IMR-90 (cell line): ENCODE data around the gene TPSAB1. TPM values are rescaled to one million over a fixed set of nuclear protein-coding genes. Genes with fewer than 3 reads are reported as not detected.

Experiments used
- ATAC-seq: fragments of 200-7000 bp; cut with Tn5 transposase; 2 replicates; pipeline ENCODE4 v1.9.1; 2020; ENCODE audit warnings: low read depth, mild to moderate bottlenecking, moderate library complexity
- BruUV-seq: library from RNA; stranded (reverse); fragments of 400-500 nt; replicated peaks from 2 replicates; lab custom pipeline; 2021; lab: Mats Ljungman, UMichigan
- CTCF ChIA-PET: fragments of 300-600 bp; formaldehyde crosslinking; extraction: SDS; loops from one replicate; lab custom pipeline; 2021; ENCODE audit warnings: antibody characterized with exemption; lab: Yijun Ruan, JAX
- POLR2A ChIA-PET: fragments of 300-600 bp; sonication (Branson Sonifier 250); formaldehyde crosslinking; loops from one replicate; lab custom pipeline; 2022; ENCODE audit warnings: antibody characterized with exemption; ENCODE audit not compliant: unreplicated experiment; lab: Charles Lee
- DNase-seq: peaks from one replicate; pipeline ENCODE4 v3.0.0; 2013
- H2AFZ ChIP-seq: replicated peaks from 2 replicates; pipeline ENCODE3; 2013; ENCODE audit warnings: low read length, mild to moderate bottlenecking; ENCODE audit not compliant: poor library complexity
- H2AK5ac ChIP-seq: 2 replicates; pipeline ENCODE4 v1.6.1; 2013; ENCODE audit warnings: low read depth, low read length, inconsistent platforms
- H2AK9ac ChIP-seq: replicated peaks from 2 replicates; pipeline ENCODE3; 2013; ENCODE audit warnings: mild to moderate bottlenecking, low read depth, low read length, moderate library complexity; ENCODE audit not compliant: poor library complexity
- H2BK120ac ChIP-seq: 2 replicates; pipeline ENCODE4 v1.6.1; 2013; ENCODE audit warnings: low read depth, low read length, inconsistent platforms
- H2BK15ac ChIP-seq: 3 replicates; pipeline ENCODE4 v1.6.1; 2013; ENCODE audit warnings: low read depth, low read length, inconsistent platforms
- H2BK20ac ChIP-seq: 2 replicates; pipeline ENCODE4 v1.6.1; 2013; ENCODE audit warnings: low read depth, mild to moderate bottlenecking, inconsistent platforms, low read length, moderate library complexity
- H2BK5ac ChIP-seq: 2 replicates; pipeline ENCODE4 v1.6.1; 2013; ENCODE audit warnings: mild to moderate bottlenecking, low read depth, low read length, inconsistent platforms; ENCODE audit not compliant: poor library complexity, severe bottlenecking
- H3K14ac ChIP-seq: replicated peaks from 2 replicates; pipeline ENCODE4 v1.6.1; 2013; ENCODE audit warnings: low read depth, low read length, inconsistent platforms
- H3K18ac ChIP-seq: 2 replicates; pipeline ENCODE4 v1.6.1; 2013; ENCODE audit warnings: low read depth, low read length, control low read depth
- H3K23ac ChIP-seq: 2 replicates; pipeline ENCODE4 v1.6.1; 2013; ENCODE audit warnings: low read depth, low read length, inconsistent platforms
- H3K27ac ChIP-seq: 2 replicates; pipeline ENCODE4 v1.5.1; 2013; ENCODE audit warnings: mild to moderate bottlenecking, control low read depth, low read length; ENCODE audit not compliant: insufficient read depth
- H3K27me3 ChIP-seq: 2 replicates; pipeline ENCODE4 v1.6.1; 2013; ENCODE audit warnings: low read length; ENCODE audit not compliant: control insufficient read depth, insufficient read depth
- H3K36me3 ChIP-seq: 2 replicates; pipeline ENCODE4 v1.6.1; 2013; ENCODE audit warnings: low read length, mixed read lengths; ENCODE audit not compliant: control insufficient read depth, insufficient read depth
- H3K4ac ChIP-seq: 2 replicates; pipeline ENCODE4 v1.6.1; 2013; ENCODE audit warnings: low read depth, low read length, inconsistent platforms
- H3K4me1 ChIP-seq: 2 replicates; pipeline ENCODE4 v1.6.1; 2013; ENCODE audit warnings: low read length, mixed read lengths; ENCODE audit not compliant: control insufficient read depth, insufficient read depth
- H3K4me2 ChIP-seq: 2 replicates; pipeline ENCODE4 v1.6.1; 2013; ENCODE audit warnings: low read depth, mild to moderate bottlenecking, control low read depth, low read length, moderate library complexity
- H3K4me3 ChIP-seq: 2 replicates; pipeline ENCODE4 v1.5.1; 2013; ENCODE audit warnings: low read depth, mild to moderate bottlenecking, control low read depth, low read length, moderate library complexity; ENCODE audit not compliant: insufficient read depth
- H3K56ac ChIP-seq: 2 replicates; pipeline ENCODE4 v1.6.1; 2013; ENCODE audit warnings: low read length, inconsistent platforms; ENCODE audit not compliant: insufficient read depth; ENCODE audit errors: extremely low read depth
- H3K79me1 ChIP-seq, 2 experiments: 2 replicates each; pipeline ENCODE4 v1.6.1; 2013; ENCODE audit warnings: low read length in 2 of 2, inconsistent platforms in 1 of 2, low read depth in 1 of 2
- H3K9ac ChIP-seq: 2 replicates; pipeline ENCODE4 v1.6.1; 2013; ENCODE audit warnings: low read depth, low read length, control low read depth
- H3K9me1 ChIP-seq: 2 replicates; pipeline ENCODE4 v1.6.1; 2013; ENCODE audit warnings: low read length, inconsistent platforms; ENCODE audit not compliant: insufficient read depth
- H3K9me3 ChIP-seq: 2 replicates; pipeline ENCODE4 v1.6.1; 2013; ENCODE audit warnings: low read length; ENCODE audit not compliant: control insufficient read depth, insufficient read depth
- H4K20me1 ChIP-seq: 2 replicates; pipeline ENCODE4 v1.6.1; 2013; ENCODE audit warnings: low read length, inconsistent platforms; ENCODE audit not compliant: insufficient read depth
- H4K5ac ChIP-seq: 2 replicates; pipeline ENCODE4 v1.6.1; 2013; ENCODE audit warnings: mild to moderate bottlenecking, low read depth, low read length, control low read depth
- H4K8ac ChIP-seq, 2 experiments: 2 replicates each; pipeline ENCODE4 v1.6.1; 2013; ENCODE audit warnings: low read depth in 2 of 2, low read length in 2 of 2, control low read depth in 1 of 2, inconsistent platforms in 1 of 2
- H4K91ac ChIP-seq: 2 replicates; pipeline ENCODE4 v1.6.1; 2013; ENCODE audit warnings: low read depth, low read length, inconsistent platforms; ENCODE audit not compliant: insufficient read depth
- BHLHE40 ChIP-seq: fragments of 150-350 bp; IDR thresholded peaks from 2 replicates; pipeline ENCODE4 v1.6.1; 2016; ENCODE audit warnings: mild to moderate bottlenecking, low read depth, low read length
- CTCF ChIP-seq: conservative IDR thresholded peaks from 2 replicates; pipeline ENCODE4 v1.5.1; 2012; ENCODE audit warnings: mild to moderate bottlenecking, low read depth, low read length, improper control_type of control experiment
- ELK1 ChIP-seq: fragments of 150-350 bp; IDR thresholded peaks from 2 replicates; pipeline ENCODE4 v1.6.1; 2016; ENCODE audit warnings: low read depth, mild to moderate bottlenecking, low read length, moderate library complexity, borderline replicate concordance
- FOS ChIP-seq: fragments of 150-350 bp; IDR thresholded peaks from 2 replicates; pipeline ENCODE4 v1.6.1; 2016; ENCODE audit warnings: low read depth, low read length
- MAZ ChIP-seq: IDR thresholded peaks from 2 replicates; pipeline ENCODE4 v1.6.1; 2012; ENCODE audit warnings: low read depth, mild to moderate bottlenecking, low read length, improper control_type of control experiment, moderate library complexity, borderline replicate concordance
- RCOR1 ChIP-seq: IDR thresholded peaks from 2 replicates; pipeline ENCODE4 v1.6.1; 2012; ENCODE audit warnings: mild to moderate bottlenecking, low read length, improper control_type of control experiment; ENCODE audit not compliant: insufficient replicate concordance
- SMC3 ChIP-seq: fragments of 150-350 bp; IDR thresholded peaks from 2 replicates; pipeline ENCODE4 v1.6.1; 2016; ENCODE audit warnings: low read depth, mild to moderate bottlenecking, antibody characterized with exemption, low read length, moderate library complexity
- WGBS, 2 experiments: methylation state at CpG; one replicate each; pipeline versions ENCODE4 v1.1.5 to v1.1.7; 2013; ENCODE audit warnings: missing lambda C conversion rate in 2 of 2; ENCODE audit not compliant: insufficient read length in 1 of 2; ENCODE audit errors: extremely low coverage in 2 of 2; 5-methylcytosine and 5-hydroxymethylcytosine counted together
- dilution Hi-C: fragments of 300-500 bp; cut with HindIII; formaldehyde crosslinking; loops from one replicate; pipeline ENCODE4 v1.14.3; 2018; ENCODE audit warnings: low sequenced_read_pairs; ENCODE audit not compliant: unreplicated experiment
- in situ Hi-C: fragments of 300-500 bp; cut with MboI; formaldehyde crosslinking; loops from 3 replicates; pipeline ENCODE4 v1.14.3; 2019; ENCODE audit warnings: low sequenced_read_pairs, inconsistent platforms, mixed read lengths
- intact Hi-C: fragments of 100-400 bp; cut with micrococcal nuclease; formaldehyde crosslinking; loops from 2 replicates; pipeline ENCODE4 v1.10.0; 2022
- polyA plus RNA-seq, 3 experiments: library from polyadenylated mRNA; depleted of rRNA; stranded (reverse); fragments of >200 nt; gene quantifications; 2 replicates each; pipeline ENCODE4 v1.2.3, GENCODE V29; 2012; ENCODE audit warnings: low replicate concordance in 1 of 3
- total RNA-seq: library from RNA; depleted of rRNA; stranded (reverse); fragments of >200 nt; gene quantifications from 2 replicates; pipeline ENCODE4 v1.2.3, GENCODE V29; 2012

Gene TPSAB1
- total and polyA plus RNA-seq, 2 of the 4 experiments (the other 2 are of a cell fraction) = not detected

- H2AFZ ChIP-seq = no peak overlapping the region
- H3K9me3 ChIP-seq = no peaks in the 10 kb centered on the region
- no TSS peak for BruUV-seq
- H2BK15ac ChIP-seq = no peak overlapping the region
- POLR2A ChIA-PET = interaction anchor here (0.5 kb wide), 1 partner anchor 53 kb away, joined by 3 read pairs; no protein-coding TSS in a partner anchor
- no peak overlapping the region for H4K91ac ChIP-seq
- H3K4me3 ChIP-seq = no peak overlapping the region
- H3K36me3 ChIP-seq = no peaks in the 10 kb centered on the region
- no peak overlapping the region for H2AK5ac ChIP-seq
- no peak overlapping the region for H2BK5ac ChIP-seq
- H3K9me1 ChIP-seq = no peaks in the 10 kb centered on the region
- CTCF ChIA-PET = no interaction called here
- no peak overlapping the region for H2BK20ac ChIP-seq
- no peaks in the 10 kb centered on the region for H4K20me1 ChIP-seq
- 57% methylated on average over 8 of the region's 25 CpGs; no CpG with 5 or more reads in 1 of the 2 experiments for WGBS, 2 experiments
- intact Hi-C loops (no loop called here), in situ Hi-C loops (no loop called here), dilution Hi-C loops (no loop called here)
- H2AK9ac ChIP-seq = no peak overlapping the region
- H3K14ac ChIP-seq = no peak overlapping the region
- no peak for ATAC-seq
- no peak overlapping the region for H4K8ac ChIP-seq
- TF ChIP-seq ELK1 = no peak
- no peak for TF ChIP-seq BHLHE40
- TF ChIP-seq SMC3 = no peak
- TF ChIP-seq MAZ = no peak
- no peak for TF ChIP-seq FOS
- TF ChIP-seq CTCF = no peak
- no peak for TF ChIP-seq RCOR1
- no peak overlapping the region for H2BK120ac ChIP-seq
- no peaks in the 10 kb centered on the region; the same call in 1 of the 2 replicates for H3K4me1 ChIP-seq
- no peak overlapping the region for H3K23ac ChIP-seq
- peaks cover 78% of the 10 kb centered on the region for H3K27me3 ChIP-seq
- no peak overlapping the region; the same call in 1 of the 2 replicates for H3K56ac ChIP-seq
- no peak overlapping the region for H3K4ac ChIP-seq
- no peak overlapping the region for H3K9ac ChIP-seq
- H3K4me2 ChIP-seq = no peak overlapping the region
- H3K18ac ChIP-seq = no peak overlapping the region
- H3K79me1 ChIP-seq = no peaks in the 10 kb centered on the region
- DNase-seq = no peak
- no peak overlapping the region for H4K5ac ChIP-seq
- H3K27ac ChIP-seq = no peak overlapping the region
Observed at GRCh38 chr16:1286513-1287094, 46.1 kb downstream of the TPSAB1 start.
